ENCODE results near the gene SPOCK1. TPM values are rescaled to one million over a fixed set of nuclear protein-coding genes. Genes with fewer than 3 reads are reported as not detected.

SPOCK1 gene
- total RNA-seq, 1 experiment from 2014 or later = 10.9 TPM

- no peak overlapping the region for H3K4ac ChIP-seq (ENCODE audit: low read depth, low read length)
- no peak overlapping the region for H2BK15ac ChIP-seq (ENCODE audit: low read depth, low read length)
- H3T11ph ChIP-seq (ENCODE audit: low read length) = no peak overlapping the region
- TF ChIP-seq CTCF (conservative IDR thresholded peaks at IDR 0.05) = no peak
- no peak overlapping the region for H3K56ac ChIP-seq (ENCODE audit: insufficient read length, low read depth, low read length)
- H3K4me1 ChIP-seq (ENCODE audit: insufficient read depth, low read length) = peaks cover 5% of the 10 kb centered on the region; the same call in 1 of the 2 replicates
- no peak overlapping the region for H3K14ac ChIP-seq (ENCODE audit: insufficient read depth, low read length)
- no peak overlapping the region for H4K5ac ChIP-seq (ENCODE audit: insufficient read length, low read depth, low read length)
- no peak overlapping the region for H3K27ac ChIP-seq (ENCODE audit: insufficient read length, low read depth, low read length)
- no peak overlapping the region for H2AFZ ChIP-seq (ENCODE audit: low read length)
- H3K4me2 ChIP-seq (ENCODE audit: insufficient read depth, insufficient read length, low read length) = no peak overlapping the region
- H3K18ac ChIP-seq (ENCODE audit: insufficient read length, low read depth, low read length) = no peak overlapping the region
- H3K23ac ChIP-seq (ENCODE audit: insufficient read length, low read depth, low read length) = no peak overlapping the region
- H3K36me3 Mint-ChIP-seq (ENCODE audit: insufficient read depth in 1 of 3, low read depth in 3 of 3) = no peaks in the 10 kb centered on the region; a peak in 1 of 7 replicates
- peaks cover 4% of the 10 kb centered on the region for H3K27me3 Mint-ChIP-seq (ENCODE audit: low read depth)
- H3K4me3 Mint-ChIP-seq = no peak overlapping the region
- no peaks in the 10 kb centered on the region; a peak in 1 of 5 replicates for H3K9me3 Mint-ChIP-seq
- no CpG with 5 or more reads among the region's 3 CpGs for WGBS (ENCODE audit: extremely low coverage, insufficient read length, low lambda C conversion rate)
- no peaks in the 10 kb centered on the region for H3K79me2 ChIP-seq (ENCODE audit: insufficient read depth, low read length)
- H3K9me3 ChIP-seq (ENCODE audit: control insufficient read depth, low read depth, low read length) = no peaks in the 10 kb centered on the region
- no peak overlapping the region for H2BK20ac ChIP-seq (ENCODE audit: low read depth, low read length, poor library complexity, severe bottlenecking)
- no peak overlapping the region for H3K9ac ChIP-seq (ENCODE audit: extremely low read depth, insufficient read length, low read length)
- H2AK5ac ChIP-seq (ENCODE audit: insufficient read length, low read length) = no peak overlapping the region
- no peaks in the 10 kb centered on the region for H3K23me2 ChIP-seq (ENCODE audit: insufficient read length, low read depth, low read length, poor library complexity, severe bottlenecking)
- H2BK120ac ChIP-seq (ENCODE audit: low read depth, low read length, poor library complexity, severe bottlenecking) = no peak overlapping the region
- H2BK12ac ChIP-seq (ENCODE audit: insufficient read length, low read depth, low read length) = no peak overlapping the region
- no peaks in the 10 kb centered on the region for H3K27me3 ChIP-seq (ENCODE audit: insufficient read depth, low read length)
- H3K4me1 Mint-ChIP-seq = peaks cover 19 to 20% of the 10 kb centered on the region in 2 experiments
- no peak overlapping the region for H4K8ac ChIP-seq (replicated peaks; ENCODE audit: insufficient read length, low read depth, low read length)
- DNase-seq = no peak
- no peak overlapping the region for H3K27ac Mint-ChIP-seq
- no peaks in the 10 kb centered on the region for H3K79me1 ChIP-seq (ENCODE audit: insufficient read depth, low read depth, low read length, poor library complexity, severe bottlenecking)
- H4K20me1 ChIP-seq (ENCODE audit: control insufficient read depth, insufficient read depth, insufficient read length) = no peaks in the 10 kb centered on the region
- H4K91ac ChIP-seq (ENCODE audit: insufficient read length, low read depth, low read length) = no peak overlapping the region
- H2BK5ac ChIP-seq (ENCODE audit: insufficient read length, low read length) = no peak overlapping the region
Observed at GRCh38 chr5:137152616-137153015, 346.5 kb downstream of the SPOCK1 start.

Measured in H9 (cell line).